ENCODE results near the gene ASB13.

The ASB13 gene

DNA sequence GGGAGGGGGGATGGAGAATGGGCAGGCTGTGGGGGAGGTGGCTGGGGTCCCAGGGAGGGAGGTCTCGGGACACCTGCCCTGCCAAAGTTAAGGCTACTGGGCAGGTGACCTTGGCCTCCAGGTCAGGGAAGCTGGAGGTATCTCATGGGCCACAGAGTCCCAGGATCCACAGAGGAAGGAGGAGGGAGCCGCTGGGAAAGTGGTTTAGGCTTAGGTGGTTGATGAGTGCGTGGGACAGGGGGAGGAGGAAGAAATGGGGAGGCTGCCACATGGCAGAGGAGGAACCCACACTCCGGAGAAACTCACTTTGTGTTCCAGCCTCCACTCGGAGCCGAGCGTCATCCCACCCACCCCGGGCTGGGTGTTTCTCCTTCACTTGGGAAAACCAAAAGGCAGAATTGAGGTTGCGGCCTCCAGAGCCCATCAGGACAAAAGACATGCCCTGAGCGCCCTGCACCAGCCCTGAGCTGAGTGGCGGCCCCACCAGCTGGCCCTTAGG, 46.1 kb downstream of the ASB13 start:
- no peak for DNase-seq (ENCODE audit: low read depth)
- H3K4me3 ChIP-seq (ENCODE audit: low read depth, low read length) = no peak overlapping the region
- TF ChIP-seq POLR2A (IDR thresholded peaks at IDR 0.05; ENCODE audit: extremely low read depth, insufficient read length) (no peak), MYC (IDR thresholded peaks at IDR 0.05; ENCODE audit: low read depth, low read length) (no peak)
- TF ChIP-seq, protein P1, sequence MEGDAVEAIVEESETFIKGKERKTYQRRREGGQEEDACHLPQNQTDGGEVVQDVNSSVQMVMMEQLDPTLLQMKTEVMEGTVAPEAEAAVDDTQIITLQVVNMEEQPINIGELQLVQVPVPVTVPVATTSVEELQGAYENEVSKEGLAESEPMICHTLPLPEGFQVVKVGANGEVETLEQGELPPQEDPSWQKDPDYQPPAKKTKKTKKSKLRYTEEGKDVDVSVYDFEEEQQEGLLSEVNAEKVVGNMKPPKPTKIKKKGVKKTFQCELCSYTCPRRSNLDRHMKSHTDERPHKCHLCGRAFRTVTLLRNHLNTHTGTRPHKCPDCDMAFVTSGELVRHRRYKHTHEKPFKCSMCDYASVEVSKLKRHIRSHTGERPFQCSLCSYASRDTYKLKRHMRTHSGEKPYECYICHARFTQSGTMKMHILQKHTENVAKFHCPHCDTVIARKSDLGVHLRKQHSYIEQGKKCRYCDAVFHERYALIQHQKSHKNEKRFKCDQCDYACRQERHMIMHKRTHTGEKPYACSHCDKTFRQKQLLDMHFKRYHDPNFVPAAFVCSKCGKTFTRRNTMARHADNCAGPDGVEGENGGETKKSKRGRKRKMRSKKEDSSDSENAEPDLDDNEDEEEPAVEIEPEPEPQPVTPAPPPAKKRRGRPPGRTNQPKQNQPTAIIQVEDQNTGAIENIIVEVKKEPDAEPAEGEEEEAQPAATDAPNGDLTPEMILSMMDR (IDR thresholded peaks at IDR 0.05; ENCODE audit: low read depth, low read length) = no peak
- TF ChIP-seq, protein P2, sequence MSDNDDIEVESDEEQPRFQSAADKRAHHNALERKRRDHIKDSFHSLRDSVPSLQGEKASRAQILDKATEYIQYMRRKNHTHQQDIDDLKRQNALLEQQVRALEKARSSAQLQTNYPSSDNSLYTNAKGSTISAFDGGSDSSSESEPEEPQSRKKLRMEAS (IDR thresholded peaks at IDR 0.05; ENCODE audit: low read depth, low read length) = no peak

DNA sequence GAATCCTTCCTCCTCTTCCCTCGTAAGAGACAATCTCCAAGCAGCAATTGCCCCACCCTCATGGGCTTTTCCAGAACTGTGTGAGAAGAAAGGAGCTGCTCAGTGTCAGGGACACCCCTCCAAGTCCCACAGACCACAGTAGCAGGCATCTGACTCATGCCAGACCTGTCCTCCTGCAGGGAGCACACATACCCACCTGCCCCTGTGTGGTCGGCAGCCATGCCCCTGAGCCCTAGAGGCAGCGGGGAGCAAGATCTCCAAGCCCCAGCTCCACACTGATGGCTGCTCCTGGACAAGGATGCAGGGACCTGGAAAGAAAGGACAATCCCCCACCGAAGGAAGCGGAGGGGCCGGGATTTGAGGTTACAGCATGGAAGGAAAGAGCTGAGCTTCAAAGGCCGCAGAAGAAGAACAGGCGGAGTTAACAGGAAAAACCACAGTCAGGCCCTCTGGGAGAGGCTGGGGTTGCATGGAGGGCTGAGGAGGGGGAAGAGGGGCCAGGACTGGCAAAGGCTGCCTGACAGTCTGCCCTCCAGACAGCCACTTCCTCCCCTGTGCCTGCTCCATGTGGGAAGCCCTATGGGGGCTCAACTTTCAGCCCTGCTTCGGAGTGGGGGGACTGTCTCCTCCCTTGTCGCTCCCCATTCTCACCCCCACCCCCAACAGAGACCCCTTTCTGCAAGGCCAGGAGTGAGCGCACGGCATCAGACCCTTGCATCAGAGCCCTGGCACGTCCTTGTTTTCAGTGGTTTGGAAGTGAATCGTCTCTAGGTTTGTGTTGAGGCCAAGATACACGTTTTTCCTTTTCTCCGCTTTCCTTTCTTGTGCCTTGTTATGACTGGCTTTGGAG, 46.8 kb downstream of the ASB13 start:
- peak; percentile 12 for DNase-seq (ENCODE audit: low read depth)
- no peak overlapping the region for H3K4me3 ChIP-seq (ENCODE audit: low read depth, low read length)
- no peak for TF ChIP-seq POLR2A (IDR thresholded peaks at IDR 0.05; ENCODE audit: extremely low read depth, insufficient read length)
- TF ChIP-seq, protein P1 (IDR thresholded peaks at IDR 0.05; ENCODE audit: low read depth, low read length) = no peak
- TF ChIP-seq, protein P2 (IDR thresholded peaks at IDR 0.05; ENCODE audit: low read depth, low read length) = no peak
- TF ChIP-seq MYC (IDR thresholded peaks at IDR 0.05; ENCODE audit: low read depth, low read length) = no peak

DNA sequence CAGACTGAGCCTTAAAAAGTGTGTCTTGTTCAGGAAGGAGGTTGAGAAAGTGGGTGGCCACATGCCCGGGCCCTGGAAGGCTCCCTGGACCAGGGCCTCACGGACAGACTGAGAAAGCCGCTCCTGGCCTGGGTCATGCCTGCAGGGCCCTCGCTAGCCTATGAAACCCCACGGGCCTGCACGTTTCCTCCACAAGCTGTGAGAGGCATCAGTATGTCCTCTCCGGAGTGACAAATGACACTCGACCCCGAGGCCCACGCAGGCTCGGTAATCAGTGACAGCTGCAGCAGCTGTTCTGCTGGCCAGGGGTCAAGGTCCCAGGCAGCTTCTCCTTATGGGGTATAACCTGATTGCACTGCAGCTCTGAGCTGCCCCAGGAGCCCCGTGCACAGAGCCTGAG, 47.6 kb downstream of the ASB13 start:
- H3K4me3 ChIP-seq (ENCODE audit: low read depth, low read length) = no peak overlapping the region
- TF ChIP-seq, protein P1 (IDR thresholded peaks at IDR 0.05; ENCODE audit: low read depth, low read length) = no peak
- TF ChIP-seq MYC (IDR thresholded peaks at IDR 0.05; ENCODE audit: low read depth, low read length) (no peak), POLR2A (IDR thresholded peaks at IDR 0.05; ENCODE audit: extremely low read depth, insufficient read length) (no peak)
- TF ChIP-seq, protein P2 (IDR thresholded peaks at IDR 0.05; ENCODE audit: low read depth, low read length) = no peak
- no peak for DNase-seq (ENCODE audit: low read depth)

DNA sequence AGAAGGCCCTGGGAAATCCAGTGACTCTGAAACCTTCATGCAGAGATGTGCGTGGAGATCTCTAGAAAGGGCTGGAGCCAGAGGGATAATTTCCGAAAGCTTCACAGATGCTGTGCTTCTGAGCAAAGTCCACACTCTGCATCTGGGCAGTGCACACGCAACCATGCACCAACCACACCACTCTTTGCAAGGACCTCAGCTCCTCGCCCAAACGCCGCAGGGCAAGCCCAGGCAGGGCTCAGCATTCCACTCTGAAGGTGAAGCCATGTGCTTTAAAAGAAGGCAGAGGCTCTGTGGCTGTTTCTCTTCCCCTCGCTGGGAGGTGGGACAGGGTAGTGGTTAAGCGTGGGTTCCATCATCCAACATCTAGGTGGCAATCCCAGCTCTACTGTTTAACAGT, 48.4 kb downstream of the ASB13 start:
- no peak overlapping the region for H3K4me3 ChIP-seq (ENCODE audit: low read depth, low read length)
- TF ChIP-seq, protein P2 (IDR thresholded peaks at IDR 0.05; ENCODE audit: low read depth, low read length) = no peak
- TF ChIP-seq, protein P1 (IDR thresholded peaks at IDR 0.05; ENCODE audit: low read depth, low read length) = no peak
- TF ChIP-seq POLR2A (IDR thresholded peaks at IDR 0.05; ENCODE audit: extremely low read depth, insufficient read length) (no peak), MYC (IDR thresholded peaks at IDR 0.05; ENCODE audit: low read depth, low read length) (no peak)
- DNase-seq (ENCODE audit: low read depth) = no peak

DNA sequence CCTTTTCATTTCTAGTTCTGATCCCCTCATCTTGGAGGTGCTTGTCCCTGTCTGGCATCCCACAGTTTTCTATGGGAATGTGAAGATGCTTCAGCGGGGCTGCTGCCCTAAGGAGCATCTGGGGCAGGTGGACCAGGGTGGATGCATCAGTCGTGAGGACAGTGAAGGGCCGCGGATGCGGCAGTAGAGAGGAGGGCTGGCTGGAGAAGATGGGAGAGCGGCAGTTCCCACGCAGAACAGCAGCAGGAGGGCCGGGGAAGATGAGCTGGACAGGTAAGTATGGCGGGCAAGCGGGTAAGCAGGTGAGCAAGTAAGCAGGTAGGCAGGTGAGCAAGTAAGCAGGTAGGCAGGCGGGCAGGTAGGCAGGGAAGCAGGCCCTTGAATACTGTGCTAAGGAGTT, 48.9 kb downstream of the ASB13 start:
- H3K4me3 ChIP-seq (ENCODE audit: low read depth, low read length) = no peak overlapping the region
- DNase-seq (ENCODE audit: low read depth) = no peak
- TF ChIP-seq, protein P2 (IDR thresholded peaks at IDR 0.05; ENCODE audit: low read depth, low read length) = no peak
- TF ChIP-seq MYC (IDR thresholded peaks at IDR 0.05; ENCODE audit: low read depth, low read length) (no peak), POLR2A (IDR thresholded peaks at IDR 0.05; ENCODE audit: extremely low read depth, insufficient read length) (no peak)
- TF ChIP-seq, protein P1 (IDR thresholded peaks at IDR 0.05; ENCODE audit: low read depth, low read length) = no peak

Data from NB4 (cell line).